Brain microvascular endothelial cell (primary cell): Measurements from ENCODE around the gene ZNF408.

Experiments used
- DNase-seq: peaks from one replicate; pipeline ENCODE4 v3.0.0-alpha.2; 2020
- H3K27ac ChIP-seq: fragments of 250-450 bp; sonication (Bioruptor Pico); 2 replicates; pipeline ENCODE4 v1.5.1; 2020; ENCODE audit warnings: mild to moderate bottlenecking, moderate library complexity
- H3K27me3 ChIP-seq: fragments of 250-450 bp; sonication (Bioruptor Pico); replicated peaks from 2 replicates; pipeline ENCODE4 v1.5.1; 2020; ENCODE audit warnings: mild to moderate bottlenecking
- H3K36me3 ChIP-seq: fragments of 250-450 bp; sonication (Bioruptor Pico); replicated peaks from 2 replicates; pipeline ENCODE4 v1.5.1; 2020; ENCODE audit warnings: mild to moderate bottlenecking
- H3K4me3 ChIP-seq: 2 replicates; pipeline ENCODE4 v1.5.1; 2011; ENCODE audit warnings: low read depth, mild to moderate bottlenecking, control low read depth, low read length, moderate library complexity
- CTCF ChIP-seq: IDR thresholded peaks from 2 replicates; pipeline ENCODE4 v1.5.1; 2011; ENCODE audit warnings: low read depth, mild to moderate bottlenecking, moderate library complexity, low read length, control low read depth, inconsistent platforms; ENCODE audit errors: missing control alignments
- in situ Hi-C: cut with HindIII; loops from 2 replicates; pipeline ENCODE4 v1.10.0; 2017; ENCODE audit warnings: low sequenced_read_pairs, low pct_ligation_motif_present

ZNF408 gene

GRCh38 chr11:46724088-46724487 lies 23.3 kb downstream of the ZNF408 start:
- in situ Hi-C loops: no loop called here
- Histone ChIP-seq H3K27me3 (no peaks in the 10 kb centered on the region), H3K4me3 (no peak overlapping the region), H3K36me3 (no peaks in the 10 kb centered on the region), H3K27ac (no peak overlapping the region)
- TF ChIP-seq CTCF: no peak
- no peak for DNase-seq

GRCh38 chr11:46725338-46726205 lies 24.7 kb downstream of the ZNF408 start:
- H3K36me3 ChIP-seq: no peaks in the 10 kb centered on the region
- no peak for DNase-seq
- H3K27me3 ChIP-seq: no peaks in the 10 kb centered on the region
- no peak for TF ChIP-seq CTCF
- H3K4me3 ChIP-seq: no peak overlapping the region
- H3K27ac ChIP-seq: no peak overlapping the region
- in situ Hi-C loops: no loop called here

- no peak overlapping the region for H3K27ac ChIP-seq
- in situ Hi-C loops: no loop called here
- no peak for TF ChIP-seq CTCF
Measured at GRCh38 chr11:46726206-46726862, 25.5 kb downstream of the ZNF408 start.

GRCh38 chr11:46727952-46728658 lies 27.3 kb downstream of the ZNF408 start:
- no peak overlapping the region for H3K4me3 ChIP-seq
- in situ Hi-C loops: no loop called here
- no peak for DNase-seq
- no peaks in the 10 kb centered on the region for H3K36me3 ChIP-seq
- H3K27ac ChIP-seq: no peak overlapping the region
- TF ChIP-seq CTCF: no peak
- no peaks in the 10 kb centered on the region for H3K27me3 ChIP-seq

More at GRCh38 chr11:46726206-46726862, 25.5 kb downstream of the ZNF408 start:
- Histone ChIP-seq H3K4me3 (no peak overlapping the region), H3K27me3 (no peaks in the 10 kb centered on the region), H3K36me3 (no peaks in the 10 kb centered on the region)
- DNase-seq: no peak

GRCh38 chr11:46728659-46729040 lies 27.8 kb downstream of the ZNF408 start:
- TF ChIP-seq CTCF: no peak
- H3K4me3 ChIP-seq: no peak overlapping the region
- no peak overlapping the region for H3K27ac ChIP-seq
- in situ Hi-C loops: no loop called here
- no peaks in the 10 kb centered on the region for H3K27me3 ChIP-seq
- H3K36me3 ChIP-seq: no peaks in the 10 kb centered on the region
- DNase-seq: no peak
